MM.1S (cell line): ENCODE data around the gene ZNF362.
"Not testable (repeated sequence)": the region's sequence is repeated elsewhere in the genome, so short reads cannot be mapped to it uniquely, and the experiment has no call there.

Experiments
- DNase-seq: peaks from one replicate; pipeline ENCODE4 v3.0.0-alpha.2; 2015
- H2AFZ ChIP-seq: fragments of 300-600 bp; sonication (generic); 2 replicates; pipeline ENCODE4 v1.6.0; 2016; ENCODE audit warnings: antibody characterized with exemption, low read length
- H3F3A ChIP-seq: fragments of 300-600 bp; sonication (generic); 2 replicates; pipeline ENCODE4 v1.6.1; 2016; ENCODE audit warnings: mild to moderate bottlenecking, antibody characterized with exemption, low read length, moderate library complexity, mixed read lengths; ENCODE audit not compliant: insufficient read depth
- H3K27ac ChIP-seq: fragments of 300-600 bp; sonication (generic); 2 replicates; pipeline ENCODE4 v1.5.1; 2016; ENCODE audit warnings: mild to moderate bottlenecking, low read length
- H3K27me3 ChIP-seq: fragments of 300-600 bp; sonication (generic); replicated peaks from 2 replicates; pipeline ENCODE4 v1.6.0; 2016; ENCODE audit warnings: low read length; ENCODE audit not compliant: insufficient read depth
- H3K36me3 ChIP-seq: fragments of 300-600 bp; sonication (generic); replicated peaks from 2 replicates; pipeline ENCODE4 v1.6.1; 2016; ENCODE audit warnings: mild to moderate bottlenecking, low read length, mixed read lengths; ENCODE audit not compliant: insufficient read depth
- H3K4me1 ChIP-seq: fragments of 300-600 bp; sonication (generic); 2 replicates; pipeline ENCODE4 v1.6.1; 2016; ENCODE audit warnings: low read length, mixed read lengths
- H3K4me2 ChIP-seq: fragments of 300-600 bp; sonication (generic); 2 replicates; pipeline ENCODE4 v1.6.0; 2016; ENCODE audit warnings: low read depth, low read length
- H3K4me3 ChIP-seq: fragments of 300-600 bp; sonication (generic); 2 replicates; pipeline ENCODE4 v1.5.1; 2016; ENCODE audit warnings: low read length, mixed read lengths
- H3K79me2 ChIP-seq: fragments of 300-600 bp; sonication (generic); 2 replicates; pipeline ENCODE4 v1.6.1; 2016; ENCODE audit warnings: mixed run types, low read length, mixed read lengths
- H3K9ac ChIP-seq: fragments of 300-600 bp; sonication (generic); 2 replicates; pipeline ENCODE4 v1.6.1; 2016; ENCODE audit warnings: low read length, mixed read lengths
- H3K9me2 ChIP-seq: fragments of 300-600 bp; sonication (generic); replicated peaks from 2 replicates; pipeline ENCODE4 v1.6.1; 2016; ENCODE audit warnings: mild to moderate bottlenecking, low read length, mixed read lengths; ENCODE audit not compliant: insufficient read depth
- H3K9me3 ChIP-seq: fragments of 300-600 bp; sonication (generic); replicated peaks from 2 replicates; pipeline ENCODE4 v1.6.1; 2016; ENCODE audit warnings: mild to moderate bottlenecking, low read length, mixed read lengths; ENCODE audit not compliant: insufficient read depth
- H4K20me1 ChIP-seq: fragments of 300-600 bp; sonication (generic); 2 replicates; pipeline ENCODE4 v1.6.1; 2016; ENCODE audit warnings: mild to moderate bottlenecking, low read length, moderate library complexity, mixed read lengths; ENCODE audit not compliant: insufficient read depth
- CTCF ChIP-seq: fragments of 300-600 bp; sonication (generic); IDR thresholded peaks from 2 replicates; pipeline ENCODE4 v1.5.1; 2016; ENCODE audit warnings: antibody characterized with exemption, low read length, mixed read lengths
- EZH2 ChIP-seq: fragments of 300-600 bp; sonication (generic); optimal IDR thresholded peaks from 2 replicates; pipeline ENCODE3; 2017; ENCODE audit warnings: low read depth, mild to moderate bottlenecking, antibody characterized with exemption, low read length, mixed read lengths
- EZH2phosphoT487 ChIP-seq: fragments of 300-600 bp; sonication (generic); IDR thresholded peaks from 2 replicates; pipeline ENCODE4 v1.6.1; 2018; ENCODE audit warnings: antibody characterized with exemption, low read length

ZNF362 gene

GRCh38 chr1:33237579-33237978, 18.7 kb upstream of the ZNF362 start:
- H3F3A ChIP-seq = no peaks in the 10 kb centered on the region
- H3K27ac ChIP-seq = no peak overlapping the region
- H3K4me2 ChIP-seq = 0 out of 2 replicates have a peak overlapping the region, but pooled peaks have one; percentile 7
- H3K9me3 ChIP-seq = no peaks in the 10 kb centered on the region
- H3K36me3 ChIP-seq = no peaks in the 10 kb centered on the region
- TF ChIP-seq EZH2 = no peak
- no peak for TF ChIP-seq CTCF
- no peak for TF ChIP-seq EZH2phosphoT487
- H4K20me1 ChIP-seq = no peaks in the 10 kb centered on the region
- H3K4me3 ChIP-seq = peak overlapping the region; percentile 0; the same call in 1 of the 2 replicates
- H3K27me3 ChIP-seq = no peaks in the 10 kb centered on the region
- H3K79me2 ChIP-seq = no peaks in the 10 kb centered on the region
- H2AFZ ChIP-seq = peak overlapping the region; percentile 54
- no peaks in the 10 kb centered on the region for H3K9me2 ChIP-seq
- H3K4me1 ChIP-seq = no peaks in the 10 kb centered on the region
- H3K9ac ChIP-seq = no peak overlapping the region
- DNase-seq = peak; percentile 60

GRCh38 chr1:33238194-33238724, 18.0 kb upstream of the ZNF362 start:
- not testable (repeated sequence) for DNase-seq, H3K9me2 ChIP-seq, H3K9me3 ChIP-seq, H3K4me1 ChIP-seq, H3K27ac ChIP-seq, H3K79me2 ChIP-seq, H3K9ac ChIP-seq, H3K27me3 ChIP-seq, H3K4me2 ChIP-seq, H3K4me3 ChIP-seq, H3F3A ChIP-seq, H4K20me1 ChIP-seq, H3K36me3 ChIP-seq, H2AFZ ChIP-seq

GRCh38 chr1:33239410-33239809, 16.9 kb upstream of the ZNF362 start:
- not testable (repeated sequence) for H3K27me3 ChIP-seq, DNase-seq

GRCh38 chr1:33241866-33242265, 14.4 kb upstream of the ZNF362 start:
- no peaks in the 10 kb centered on the region for H3K9me2 ChIP-seq
- no peaks in the 10 kb centered on the region for H4K20me1 ChIP-seq
- H3K9me3 ChIP-seq = no peaks in the 10 kb centered on the region
- H3K4me3 ChIP-seq = no peak overlapping the region
- no peak overlapping the region for H2AFZ ChIP-seq
- no peaks in the 10 kb centered on the region for H3K79me2 ChIP-seq
- no peaks in the 10 kb centered on the region for H3K36me3 ChIP-seq
- no peak for TF ChIP-seq CTCF
- no peak for TF ChIP-seq EZH2
- TF ChIP-seq EZH2phosphoT487 = no peak
- H3K27me3 ChIP-seq = no peaks in the 10 kb centered on the region
- no peak for DNase-seq
- no peaks in the 10 kb centered on the region for H3K4me1 ChIP-seq
- H3K27ac ChIP-seq = no peak overlapping the region
- H3F3A ChIP-seq = no peaks in the 10 kb centered on the region
- H3K4me2 ChIP-seq = no peak overlapping the region
- H3K9ac ChIP-seq = no peak overlapping the region

More at GRCh38 chr1:33239410-33239809, 16.9 kb upstream of the ZNF362 start:
- H3K79me2 ChIP-seq, H4K20me1 ChIP-seq, H3K36me3 ChIP-seq, H3K27ac ChIP-seq, H3K4me1 ChIP-seq, H3K9me3 ChIP-seq, H3K4me2 ChIP-seq, H3F3A ChIP-seq, H2AFZ ChIP-seq, H3K9ac ChIP-seq, H3K9me2 ChIP-seq, H3K4me3 ChIP-seq: not testable (repeated sequence)
